ENCODE data around the gene MFSD11. TPM values are rescaled to one million over a fixed set of nuclear protein-coding genes. Genes with fewer than 3 reads are reported as not detected.

MFSD11 gene
- total and polyA plus RNA-seq, 2 of the 4 experiments (the other 2 are of a cell fraction) = 12.3 to 16.1 TPM

GRCh38 chr17:76820039-76820438, 82.1 kb downstream of the MFSD11 start:
- no peak overlapping the region for H2AK5ac ChIP-seq (ENCODE audit: low read depth, low read length)
- H3K18ac ChIP-seq (ENCODE audit: low read depth, low read length) = no peak overlapping the region
- no peak overlapping the region for H4K8ac ChIP-seq (ENCODE audit: low read depth in 2 of 2, low read length in 2 of 2)
- H3K4ac ChIP-seq (ENCODE audit: low read depth, low read length) = no peak overlapping the region
- H3K23ac ChIP-seq (ENCODE audit: low read depth, low read length) = no peak overlapping the region
- no peak overlapping the region for H3K56ac ChIP-seq (ENCODE audit: extremely low read depth, insufficient read depth, low read length)
- TF ChIP-seq FOS (IDR thresholded peaks at IDR 0.05; ENCODE audit: low read depth, low read length) (no peak), MAFK (IDR thresholded peaks at IDR 0.05; ENCODE audit: low read depth, low read length) (no peak), MAZ (IDR thresholded peaks at IDR 0.05; ENCODE audit: borderline replicate concordance, low read depth, low read length) (no peak), POLR2A (IDR thresholded peaks at IDR 0.05; ENCODE audit: low read depth, low read length) (no peak), BHLHE40 (IDR thresholded peaks at IDR 0.05; ENCODE audit: low read depth, low read length) (no peak), RAD21 (IDR thresholded peaks at IDR 0.05; ENCODE audit: low read length) (no peak), SMC3 (IDR thresholded peaks at IDR 0.05; ENCODE audit: low read depth, low read length) (no peak), RFX5 (IDR thresholded peaks at IDR 0.05; ENCODE audit: low read depth, low read length) (no peak), CEBPB (IDR thresholded peaks at IDR 0.05; ENCODE audit: low read depth, low read length) (no peak), RCOR1 (IDR thresholded peaks at IDR 0.05; ENCODE audit: insufficient replicate concordance, low read length) (no peak), NFE2L2 (IDR thresholded peaks at IDR 0.05; ENCODE audit: low read depth, low read length) (no peak), CTCF (conservative IDR thresholded peaks at IDR 0.05; ENCODE audit: low read depth, low read length) (no peak), MXI1 (IDR thresholded peaks at IDR 0.05; ENCODE audit: borderline replicate concordance, low read depth, low read length) (no peak)
- no peak overlapping the region for H3K9ac ChIP-seq (ENCODE audit: low read depth, low read length)
- H3K9me3 ChIP-seq (ENCODE audit: control insufficient read depth, insufficient read depth, low read length) = no peaks in the 10 kb centered on the region
- H4K20me1 ChIP-seq (ENCODE audit: insufficient read depth, low read length) = no peaks in the 10 kb centered on the region
- ChIA-PET CTCF (interaction anchor here (1.3 kb wide), 1 partner anchor 236 kb away, joined by 4 read pairs; no protein-coding TSS in a partner anchor), POLR2A (ENCODE audit: unreplicated experiment) (no interaction called here)
- WGBS, 2 experiments (ENCODE audit: extremely low coverage in 2 of 2, insufficient read length in 1 of 2) = no CpG with 5 or more reads among the region's 1 CpG
- H3K79me1 ChIP-seq (ENCODE audit: low read depth in 1 of 2, low read length in 2 of 2) = no peaks in the 10 kb centered on the region
- intact Hi-C loops (cut with micrococcal nuclease) = no loop called here
- H4K5ac ChIP-seq (ENCODE audit: low read depth, low read length) = no peak overlapping the region
- no peaks in the 10 kb centered on the region for H3K4me1 ChIP-seq (ENCODE audit: control insufficient read depth, insufficient read depth, low read length)
- H3K27ac ChIP-seq (ENCODE audit: insufficient read depth, low read length) = no peak overlapping the region
- H3K27me3 ChIP-seq (ENCODE audit: control insufficient read depth, insufficient read depth, low read length) = peaks cover 21% of the 10 kb centered on the region
- ATAC-seq (ENCODE audit: low read depth) (no peak), DNase-seq (no peak)
- no peak overlapping the region for H3K14ac ChIP-seq (replicated peaks; ENCODE audit: low read depth, low read length)
- no peaks in the 10 kb centered on the region for H3K36me3 ChIP-seq (ENCODE audit: control insufficient read depth, insufficient read depth, low read length)
- no peak overlapping the region for H3K4me2 ChIP-seq (ENCODE audit: low read depth, low read length)
- H2BK15ac ChIP-seq (ENCODE audit: low read depth, low read length) = no peak overlapping the region
- no peaks in the 10 kb centered on the region for H3K9me1 ChIP-seq (ENCODE audit: insufficient read depth, low read length)
- H3K4me3 ChIP-seq (ENCODE audit: insufficient read depth, low read depth, low read length) = no peak overlapping the region
- no peak overlapping the region for H4K91ac ChIP-seq (ENCODE audit: insufficient read depth, low read depth, low read length)
- dilution Hi-C loops (cut with HindIII; ENCODE audit: low sequenced_read_pairs, unreplicated experiment) = no loop called here
- in situ Hi-C loops (cut with MboI; ENCODE audit: low sequenced_read_pairs) = no loop called here
- no peak overlapping the region for H2BK120ac ChIP-seq (ENCODE audit: low read depth, low read length)
- no peak overlapping the region for H2BK5ac ChIP-seq (ENCODE audit: low read depth, low read length, poor library complexity, severe bottlenecking)
- no TSS peak for BruUV-seq (replicated peaks)
- H2BK20ac ChIP-seq (ENCODE audit: low read depth, low read length) = no peak overlapping the region
- H2AFZ ChIP-seq (replicated peaks; ENCODE audit: low read length, poor library complexity) = no peak overlapping the region
- no peak overlapping the region for H2AK9ac ChIP-seq (replicated peaks; ENCODE audit: low read depth, low read length, poor library complexity)

Data from IMR-90 (cell line).